Stimulated activated CD4-positive, alpha-beta T cell treated with anti-CD3 and anti-CD28 coated beads, Interleukin-1b, Interleukin-23, amount 100 ng/mL, for 24 hours (primary cell): Measurements from ENCODE around the gene SRI.
"Not testable (repeated sequence)": the region's sequence is repeated elsewhere in the genome, so short reads cannot be mapped to it uniquely, and the experiment has no call there.

Experiments
- DNase-seq, 4 experiments: peaks; one replicate each; pipeline ENCODE4 v3.0.0-alpha.2; 2020; ENCODE audit warnings: low read depth in 4 of 4, low spot score in 1 of 4

SRI gene, protein sequence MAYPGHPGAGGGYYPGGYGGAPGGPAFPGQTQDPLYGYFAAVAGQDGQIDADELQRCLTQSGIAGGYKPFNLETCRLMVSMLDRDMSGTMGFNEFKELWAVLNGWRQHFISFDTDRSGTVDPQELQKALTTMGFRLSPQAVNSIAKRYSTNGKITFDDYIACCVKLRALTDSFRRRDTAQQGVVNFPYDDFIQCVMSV

DNA sequence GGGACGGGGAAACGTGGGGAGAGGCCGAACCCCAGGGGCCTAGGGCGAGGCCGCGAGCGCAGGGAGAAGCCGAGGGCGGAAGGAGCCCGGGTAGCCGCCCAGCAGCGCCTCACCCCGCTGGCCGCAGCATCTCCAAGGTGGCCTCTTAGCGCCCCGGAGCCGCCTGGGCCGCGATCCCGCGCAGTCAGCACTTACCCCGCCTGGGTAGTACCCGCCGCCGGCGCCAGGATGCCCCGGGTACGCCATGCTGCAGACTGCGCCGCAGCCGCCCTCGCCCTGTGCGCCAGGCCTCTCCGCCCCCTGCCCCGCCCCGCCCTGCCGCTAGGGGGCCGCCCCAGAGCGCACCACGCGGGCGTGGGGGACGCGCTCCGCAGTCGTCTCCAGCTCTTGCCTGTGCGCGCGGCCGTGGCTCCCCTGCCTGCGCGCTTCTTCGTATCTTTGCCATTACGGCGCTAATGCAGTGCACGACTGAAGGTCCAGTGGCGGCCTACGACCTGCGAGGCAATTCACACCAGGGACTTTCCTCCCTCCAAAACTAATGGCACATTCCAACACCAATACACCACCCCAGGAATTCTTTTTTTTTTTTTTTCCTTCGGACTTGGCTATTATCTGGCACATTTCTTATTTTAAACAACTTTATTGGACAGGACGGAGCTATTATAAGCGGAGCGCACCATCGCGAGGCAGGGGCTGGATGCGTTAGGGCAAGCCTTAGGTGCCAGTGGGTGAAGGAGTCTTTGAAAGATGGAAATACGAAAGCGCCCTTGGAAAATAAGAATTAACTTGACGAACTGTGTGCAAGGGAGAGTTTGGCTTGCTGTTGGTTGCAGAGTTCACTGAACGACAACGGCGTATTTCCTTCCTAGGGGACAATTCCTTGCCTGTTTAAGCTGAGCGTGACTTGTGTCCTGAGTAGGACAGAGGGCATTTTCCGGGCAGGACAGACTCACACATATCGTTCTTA is at the start of gene SRI:
TSS of gene SRI (minus strand) at position 258 of the 967 bp plus-strand sequence. CDS start at position 246, 12 bp downstream.
- DNase-seq: peak; percentile 78 to 84 (median 81)

DNA sequence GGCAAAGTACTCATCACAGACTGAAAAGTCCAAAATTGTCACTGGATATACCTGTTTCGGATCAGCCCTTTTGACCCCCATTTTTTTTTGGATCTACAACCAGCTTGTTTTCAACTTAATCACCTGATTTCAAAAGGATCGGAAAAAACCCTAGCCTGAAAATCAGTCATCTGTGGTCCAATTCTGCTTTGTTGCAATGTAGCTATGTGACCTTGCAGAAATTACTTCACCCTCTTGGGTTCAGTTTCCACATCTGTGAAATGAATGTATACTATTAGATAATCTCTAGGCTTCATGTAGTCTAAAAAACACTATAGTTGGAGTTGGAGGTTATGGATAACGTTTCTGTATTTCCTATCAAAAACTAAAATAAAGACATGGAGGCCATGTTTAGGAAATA is 49.7 kb upstream of the SRI start:
- DNase-seq: no peak

DNA sequence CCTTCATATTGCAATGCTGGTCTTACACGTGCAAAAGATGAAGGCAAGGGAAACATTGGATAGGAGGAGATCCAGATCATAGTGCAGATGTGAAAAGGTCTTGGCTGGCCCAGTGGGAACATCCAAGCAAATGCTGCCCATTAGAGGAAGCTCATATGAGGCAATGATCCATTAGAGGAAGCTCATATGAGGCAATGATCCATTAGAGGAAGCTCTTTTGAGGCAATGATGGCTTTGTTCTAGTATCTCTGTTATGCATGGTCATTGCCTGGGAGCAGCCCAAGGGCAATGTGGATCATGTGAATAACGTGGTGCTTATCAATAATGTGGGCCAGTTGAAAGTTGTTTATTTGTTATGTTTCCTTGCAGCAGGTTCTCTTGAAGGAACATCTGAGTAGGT is 49.0 kb upstream of the SRI start:
- DNase-seq: no peak

DNA sequence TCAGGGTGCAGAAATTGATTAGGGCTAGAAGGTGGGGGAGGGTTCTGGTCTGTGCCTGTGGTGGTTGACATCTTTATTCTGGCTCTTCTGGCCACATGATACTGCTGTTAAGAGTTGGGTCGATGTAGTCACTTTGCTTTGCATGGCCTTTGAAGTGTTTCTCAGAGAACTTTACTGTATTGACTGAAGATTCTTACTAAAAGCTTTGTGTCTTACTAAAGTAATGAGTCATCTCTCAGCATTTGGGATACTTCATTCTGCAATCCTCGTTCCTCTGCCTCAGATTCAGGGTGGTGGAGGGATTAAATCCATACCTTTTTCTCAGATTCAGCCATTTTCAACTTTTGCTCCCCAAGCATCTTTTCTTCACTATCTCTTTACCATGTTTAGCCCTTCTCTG is 48.2 kb upstream of the SRI start:
- no peak for DNase-seq

DNA sequence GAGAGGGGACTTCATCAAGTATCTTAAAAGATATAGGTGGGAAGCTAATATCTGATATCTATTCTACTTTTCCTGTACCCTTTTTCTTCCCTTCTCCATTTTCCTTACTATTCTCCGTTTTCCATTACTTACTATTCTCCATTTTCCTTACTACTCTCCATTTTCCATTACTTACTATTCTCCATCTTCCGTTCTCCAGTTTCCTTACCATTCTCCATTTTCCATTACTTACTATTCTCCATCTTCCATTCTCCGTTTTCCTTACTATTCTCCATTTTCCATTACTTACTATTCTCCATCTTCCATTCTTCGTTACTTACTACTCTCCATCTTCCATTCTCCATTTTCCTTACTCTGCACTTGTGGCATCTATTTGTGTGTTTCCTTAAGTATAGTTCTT is 47.6 kb upstream of the SRI start:
- DNase-seq: no peak

DNA sequence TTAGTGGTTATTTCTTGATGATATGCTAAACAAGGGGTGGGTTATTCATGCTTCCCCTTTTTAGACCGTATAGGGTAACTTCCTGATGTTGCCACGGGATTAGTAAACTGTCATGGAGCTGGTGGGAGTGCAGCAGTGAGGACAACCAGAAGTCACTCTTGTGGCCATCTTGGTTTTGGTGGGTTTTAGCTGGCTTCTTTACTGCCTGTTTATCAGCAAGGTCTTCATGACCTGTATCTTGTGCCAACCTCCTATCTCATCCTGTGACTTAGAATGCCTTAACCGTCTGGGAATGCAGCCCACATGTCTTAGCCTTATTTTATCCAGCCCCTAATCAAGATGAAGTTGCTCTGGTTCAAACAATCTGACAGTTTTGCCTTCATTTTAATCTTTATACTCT is 45.1 kb upstream of the SRI start:
- DNase-seq: not testable (repeated sequence)

DNA sequence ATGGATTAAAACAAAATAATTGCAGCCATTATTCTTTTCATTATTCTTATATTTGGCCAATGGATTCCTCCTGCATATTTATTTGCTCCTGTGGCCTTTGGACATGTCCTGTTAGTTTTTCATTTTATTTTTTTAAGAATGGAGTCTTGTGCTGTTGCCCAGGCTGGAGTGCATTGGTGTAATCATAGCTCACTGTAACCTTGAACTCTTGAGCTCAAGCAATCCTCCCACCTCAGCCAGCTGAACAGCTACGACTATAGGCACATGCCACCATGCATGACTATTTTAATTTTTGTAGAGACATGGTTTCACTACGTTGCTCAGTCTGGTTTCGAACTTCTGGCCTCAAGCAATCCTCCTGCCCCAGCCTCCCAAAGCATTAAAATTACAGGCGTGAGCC is 42.7 kb upstream of the SRI start:
- DNase-seq: no peak

DNA sequence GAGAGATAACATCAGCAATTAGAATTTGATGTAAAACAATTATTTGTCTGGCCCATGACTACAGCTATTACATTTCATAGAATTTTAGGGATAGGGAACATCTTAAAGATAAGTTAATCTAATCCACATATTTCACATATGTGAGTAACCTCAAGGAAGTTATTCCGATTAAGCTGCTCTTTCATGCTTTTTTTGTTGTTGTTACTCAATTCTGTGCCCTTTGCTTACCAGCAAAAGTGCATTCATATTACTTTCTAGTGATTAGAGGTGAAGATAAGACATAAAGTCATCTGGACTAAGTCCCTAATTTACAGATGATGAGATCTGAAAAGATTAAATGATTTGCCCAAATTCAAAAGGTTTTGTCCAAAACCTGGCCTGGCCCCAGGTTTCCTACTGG is 40.9 kb upstream of the SRI start:
- no peak for DNase-seq

DNA sequence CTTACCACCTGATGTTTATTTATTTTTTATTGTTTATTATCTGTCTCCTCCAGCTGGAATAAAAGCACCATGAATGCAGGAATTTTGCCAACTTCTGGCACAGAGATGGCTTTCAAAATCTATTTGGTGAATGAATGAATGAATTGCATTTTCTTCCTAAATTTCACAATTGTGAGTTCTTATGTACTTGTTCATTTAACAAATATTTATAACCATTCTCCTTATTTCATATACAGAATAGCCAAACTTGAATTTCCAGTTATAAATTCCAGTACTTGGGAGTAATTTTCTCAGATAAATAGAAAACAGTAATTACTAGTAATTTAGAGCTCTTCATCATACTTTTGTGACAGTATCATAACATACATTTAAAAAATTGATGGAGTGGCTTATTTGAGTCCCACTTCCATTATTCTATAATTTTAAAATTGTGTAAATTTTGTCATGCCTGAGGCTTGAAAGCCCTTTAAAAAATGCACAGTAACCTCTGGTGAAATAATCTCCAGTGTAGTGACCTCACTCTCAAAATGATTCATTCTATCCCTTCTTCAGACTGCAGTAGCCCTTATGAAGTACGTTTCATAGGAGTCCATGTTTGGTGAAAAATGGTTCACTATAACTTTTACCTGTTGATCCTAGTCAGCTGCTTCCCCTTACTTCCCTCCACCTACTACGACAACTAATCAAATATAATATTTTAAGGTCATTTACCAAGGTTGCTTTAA is 40.0 kb upstream of the SRI start:
- no peak for DNase-seq

DNA sequence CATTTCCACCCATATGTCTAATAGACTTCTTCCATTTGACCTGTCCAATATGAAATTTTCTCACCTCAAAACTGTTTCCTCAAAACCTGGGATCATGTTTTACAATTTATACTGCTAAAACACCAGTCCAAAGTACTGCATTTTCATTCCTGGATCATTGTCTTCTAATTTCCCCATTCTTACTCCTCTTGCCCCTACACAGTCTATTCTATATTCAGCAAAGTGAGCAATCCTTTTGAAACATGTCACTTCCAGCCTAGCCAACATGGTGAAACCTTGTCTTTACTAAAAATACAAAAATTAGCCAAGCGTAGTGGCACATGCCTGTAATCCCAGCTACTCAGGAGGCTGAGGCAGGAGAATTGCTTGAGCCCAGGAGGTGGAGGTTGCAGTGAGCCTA is 38.5 kb upstream of the SRI start:
- DNase-seq: not testable (repeated sequence)

DNA sequence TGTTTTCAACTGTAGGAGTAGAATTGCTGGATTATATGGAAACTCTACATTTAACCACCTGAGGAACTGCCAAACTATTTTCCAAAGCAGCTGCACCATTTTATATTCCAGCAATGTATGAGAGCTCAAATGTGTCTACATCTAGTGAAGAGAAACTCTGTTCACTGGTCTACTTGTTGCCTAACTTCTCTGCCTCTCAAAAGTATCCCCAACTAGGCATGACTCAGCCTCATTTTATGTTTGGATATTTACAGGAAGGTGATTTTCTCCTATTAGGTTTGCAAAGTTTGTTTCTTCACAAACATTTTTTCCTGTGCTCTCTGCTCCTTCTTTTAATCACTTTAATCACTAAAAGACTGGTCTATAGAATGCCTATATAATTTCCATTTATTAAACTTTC is 37.1 kb upstream of the SRI start:
- no peak for DNase-seq

DNA sequence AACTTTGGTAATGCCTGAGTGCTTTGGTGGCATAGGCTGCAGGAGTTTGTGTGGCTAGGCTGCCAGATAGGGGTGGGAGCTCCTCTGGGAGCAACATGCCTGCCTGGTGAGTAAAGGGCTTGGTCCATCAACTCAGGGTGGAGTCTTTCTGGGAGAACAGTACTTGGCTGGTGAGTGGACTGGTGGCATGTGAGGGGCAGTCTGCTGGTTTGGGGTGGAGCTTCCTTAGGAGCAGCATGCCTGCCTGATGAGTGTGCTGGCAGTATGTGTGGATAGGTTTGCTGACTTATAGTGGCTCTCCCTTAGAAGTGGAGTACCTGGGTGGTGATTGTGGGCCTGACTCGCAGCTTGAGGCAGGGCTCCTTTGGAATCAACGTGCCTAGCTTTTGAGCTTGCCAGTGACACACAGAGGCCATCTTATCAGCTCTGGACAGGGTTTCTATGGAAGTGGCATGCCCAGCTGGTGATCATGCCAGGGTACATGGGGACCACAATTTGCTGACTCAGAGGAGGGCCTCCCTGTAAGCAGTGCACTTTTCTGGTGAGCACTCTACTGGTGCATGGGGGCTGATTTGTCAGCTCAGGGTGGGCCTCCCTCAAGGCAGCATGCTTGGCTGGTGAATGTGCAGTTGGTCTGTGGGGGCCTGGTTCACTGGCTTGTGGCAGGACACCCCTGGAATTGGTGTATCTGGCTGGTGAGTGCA is 35.0 kb upstream of the SRI start:
- DNase-seq: no peak

DNA sequence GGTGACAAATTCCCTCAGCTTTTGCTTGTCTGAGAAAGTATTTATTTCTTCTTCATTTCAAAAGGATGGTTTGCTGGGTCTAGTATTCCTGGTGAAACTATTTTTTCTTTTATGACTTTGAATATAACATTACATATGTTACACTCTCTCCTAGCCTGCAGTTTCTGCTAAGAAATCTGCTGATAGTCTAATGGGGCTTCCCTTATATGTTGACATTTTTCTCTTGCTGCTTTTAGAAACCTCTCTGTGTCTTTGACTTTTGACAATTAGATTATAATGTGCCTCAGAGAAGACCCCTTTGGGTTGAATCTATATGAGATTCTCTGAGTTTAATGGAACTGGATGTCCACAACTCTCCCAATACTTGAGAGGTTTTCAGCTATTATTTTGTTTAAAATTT is 33.8 kb upstream of the SRI start:
- DNase-seq: no peak

DNA sequence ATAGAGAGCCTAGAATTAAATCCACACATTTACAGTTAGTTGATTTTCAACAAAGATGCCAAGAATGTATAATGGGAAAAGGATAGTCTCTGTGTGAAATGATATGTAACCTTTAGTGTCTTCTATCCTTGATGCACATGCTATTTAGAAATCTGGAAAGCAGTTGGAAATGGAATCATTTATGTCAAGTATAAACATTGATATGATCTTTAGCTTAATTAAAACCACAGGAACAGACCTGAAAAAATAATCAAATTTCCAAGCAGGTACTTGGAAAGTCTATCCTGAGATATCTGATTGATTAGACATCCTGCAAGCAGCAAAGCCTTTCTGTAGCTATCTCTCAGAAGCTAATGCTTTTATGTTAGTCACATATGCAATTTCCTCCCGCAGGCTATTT is 24.4 kb upstream of the SRI start:
- DNase-seq: no peak

DNA sequence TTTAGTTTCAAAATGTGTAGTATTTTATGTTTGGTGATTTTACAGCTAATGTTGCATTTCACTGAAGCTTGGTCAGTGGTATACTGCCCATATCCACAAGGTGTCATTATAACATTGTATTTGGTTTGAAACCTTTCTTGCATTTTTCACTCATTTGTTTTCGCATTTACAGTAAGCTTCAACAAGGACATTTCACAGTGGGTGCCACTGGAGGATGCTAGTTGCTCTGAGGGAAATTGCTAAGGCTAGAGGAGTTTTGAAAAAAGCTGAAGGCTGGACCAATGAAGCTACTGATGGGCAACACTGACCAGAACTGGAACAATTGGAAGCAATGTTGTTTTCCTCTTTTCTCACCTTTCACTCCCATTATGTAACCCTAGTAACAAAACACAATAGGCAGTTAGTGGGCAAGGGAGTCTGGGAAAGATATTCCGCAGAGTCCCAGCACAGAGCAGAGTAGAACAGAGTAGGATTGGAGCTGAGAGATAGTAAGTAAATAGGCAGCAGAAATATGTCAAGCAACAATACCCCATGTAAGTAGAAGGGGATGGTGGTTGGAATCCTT is 23.6 kb upstream of the SRI start:
- no peak for DNase-seq

DNA sequence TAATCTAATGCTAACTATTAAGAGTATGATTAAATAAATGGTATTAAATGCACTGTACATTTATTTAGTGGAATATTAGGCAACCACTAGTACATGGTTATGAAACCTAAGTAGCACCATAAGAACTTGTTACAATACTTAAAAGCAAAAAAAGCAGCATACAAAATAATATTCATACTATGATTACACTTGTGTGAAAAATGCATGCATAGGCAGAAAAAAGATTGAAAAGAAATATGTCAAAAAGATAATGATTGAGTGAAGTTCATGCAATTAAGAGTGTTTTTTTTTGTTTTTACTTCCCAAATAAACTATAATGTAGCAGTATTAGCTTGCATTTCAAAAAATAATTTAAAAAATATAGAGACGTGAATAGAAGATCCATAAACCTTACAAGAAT is 20.0 kb upstream of the SRI start:
- no peak for DNase-seq

DNA sequence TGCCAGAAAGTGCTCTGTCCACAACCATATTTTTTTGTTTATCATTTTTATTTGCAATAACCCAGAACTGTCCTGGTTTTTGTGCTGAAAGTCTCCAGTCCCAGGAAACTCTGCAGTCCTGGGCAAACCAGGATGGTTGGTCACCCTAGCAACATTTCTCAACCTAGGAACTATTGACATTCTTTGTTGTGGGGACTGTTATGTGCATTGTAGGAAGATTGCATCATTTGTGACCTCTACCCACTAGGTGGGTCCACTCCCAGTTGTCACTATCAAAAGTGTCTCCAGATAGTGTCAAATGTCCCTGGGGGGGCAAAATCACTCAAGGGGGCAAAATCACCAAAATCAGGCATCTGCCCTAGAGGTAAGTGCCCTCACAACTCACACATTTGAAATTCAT is 14.0 kb upstream of the SRI start:
- DNase-seq: no peak

DNA sequence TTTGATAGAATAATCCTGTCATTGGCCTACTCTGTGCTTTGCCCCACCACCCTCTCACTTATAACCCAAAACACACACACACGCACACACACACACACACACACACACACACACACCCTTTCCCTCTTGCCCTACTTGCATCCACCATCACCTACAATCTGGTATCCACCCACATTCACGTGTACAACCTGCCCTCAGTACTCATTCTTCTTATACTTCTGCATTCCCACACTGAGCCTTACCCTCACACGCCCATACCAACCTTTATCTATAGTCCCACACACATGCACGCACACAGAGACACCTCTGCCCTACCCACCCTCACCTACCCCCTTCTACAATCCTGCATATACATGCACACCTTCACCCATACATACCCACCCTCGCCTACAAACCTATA is 10.8 kb upstream of the SRI start:
- no peak for DNase-seq

DNA sequence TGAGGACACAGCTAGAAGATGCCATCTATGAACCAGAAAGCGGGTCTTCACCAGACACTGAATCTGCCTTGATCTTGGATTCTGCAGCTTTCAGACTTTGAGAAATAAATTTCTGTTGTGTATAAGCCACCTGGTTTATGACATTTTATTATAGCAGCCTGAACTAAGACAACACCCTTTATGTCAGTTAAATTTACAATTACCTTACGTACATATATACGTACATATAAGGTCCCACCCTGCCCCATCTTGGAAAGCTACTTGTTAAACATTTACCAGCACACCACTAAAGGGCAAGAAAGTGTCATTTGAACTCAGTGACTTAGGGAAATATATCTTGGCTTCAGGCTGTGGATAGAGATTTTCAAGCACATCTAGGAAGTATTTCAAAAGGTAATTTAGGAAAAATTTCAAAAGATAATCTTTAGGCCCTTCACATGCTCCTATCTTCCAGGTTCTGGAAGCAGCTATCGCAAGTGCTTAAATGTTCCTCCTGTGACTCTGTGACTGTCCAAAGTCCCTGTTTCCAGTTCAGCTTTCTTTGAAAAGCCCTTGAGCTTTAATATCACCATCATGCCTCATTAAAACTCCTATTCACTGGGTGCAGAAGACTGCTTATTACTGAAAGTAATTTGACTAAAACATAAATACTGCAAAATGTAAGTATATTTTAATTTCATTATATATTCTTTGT is 9.6 kb upstream of the SRI start:
- DNase-seq: no peak

DNA sequence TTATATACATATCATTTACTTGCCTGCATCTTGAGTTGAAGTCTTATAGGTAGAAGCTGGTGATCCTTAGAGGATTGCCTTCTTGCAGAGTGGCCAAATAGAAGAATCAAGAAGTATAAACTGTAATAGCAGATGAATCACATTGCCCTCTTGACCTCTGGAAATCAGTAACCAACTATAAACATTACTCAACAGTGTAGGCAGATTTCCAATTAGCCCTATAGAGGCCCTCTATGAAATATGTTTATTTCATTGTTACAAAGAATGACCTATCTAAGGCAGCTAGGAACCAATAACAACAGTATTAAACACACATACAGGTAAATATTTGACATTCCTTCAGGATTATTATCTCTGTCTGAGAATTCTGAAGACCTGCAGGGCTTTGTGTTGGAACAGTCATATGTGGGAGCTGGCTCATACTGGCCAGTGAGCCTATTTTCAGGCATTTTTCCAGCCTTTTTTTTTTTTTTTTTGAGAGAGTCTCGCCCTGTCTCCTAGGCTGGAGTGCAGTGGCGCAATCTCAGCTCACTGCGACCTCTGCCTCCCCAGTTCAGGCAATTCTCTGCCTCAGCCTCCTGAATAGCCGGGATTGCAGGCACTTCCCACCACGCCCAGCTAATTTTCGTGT is 7.2 kb upstream of the SRI start:
- DNase-seq: no peak
